ENCODE measurements around the gene RIOK1.

Gene RIOK1

GRCh38 chr6:7378740-7379139 lies 10.9 kb upstream of the RIOK1 start:
- Histone ChIP-seq H4K5ac (ENCODE audit: low read length) (no peak overlapping the region), H3K27ac (ENCODE audit: low read depth, low read length) (no peak overlapping the region), H3K36me3 (ENCODE audit: control insufficient read depth, insufficient read depth, low read length) (no peaks in the 10 kb centered on the region), H3K79me2 (ENCODE audit: control insufficient read depth, insufficient read depth, low read length) (no peaks in the 10 kb centered on the region), H3K23ac (ENCODE audit: low read length) (no peak overlapping the region), H3K79me1 (ENCODE audit: low read length) (no peaks in the 10 kb centered on the region), H3K4me3 (ENCODE audit: low read length) (no peak overlapping the region), H3K18ac (ENCODE audit: low read length) (no peak overlapping the region), H3K4me2 (ENCODE audit: low read length) (no peak overlapping the region), H3K4me1 (ENCODE audit: control insufficient read depth, low read depth, low read length) (no peaks in the 10 kb centered on the region), H4K8ac (ENCODE audit: low read depth, low read length) (no peak overlapping the region), H3K56ac (ENCODE audit: low read length) (no peak overlapping the region), H2BK5ac (ENCODE audit: low read length) (no peak overlapping the region), H3K27me3 (ENCODE audit: insufficient read depth, low read length, poor library complexity) (no peaks in the 10 kb centered on the region), H2BK120ac (ENCODE audit: low read depth, low read length) (no peak overlapping the region), H3K4ac (ENCODE audit: low read depth, low read length) (no peak overlapping the region), H2AK5ac (ENCODE audit: low read length) (no peak overlapping the region), H3K9ac (ENCODE audit: low read length) (no peak overlapping the region), H2BK15ac (replicated peaks; ENCODE audit: low read depth) (no peak overlapping the region)
- no CpG with 5 or more reads among the region's 4 CpGs for WGBS (ENCODE audit: extremely low coverage, insufficient coverage, low lambda C conversion rate)
- DNase-seq, result no peak

GRCh38 chr6:7381092-7381491 lies 8.5 kb upstream of the RIOK1 start:
- Histone ChIP-seq H2BK15ac (replicated peaks; ENCODE audit: low read depth) (no peak overlapping the region), H3K4ac (ENCODE audit: low read depth, low read length) (no peak overlapping the region), H3K36me3 (ENCODE audit: control insufficient read depth, insufficient read depth, low read length) (no peaks in the 10 kb centered on the region), H3K79me1 (ENCODE audit: low read length) (no peaks in the 10 kb centered on the region), H3K23ac (ENCODE audit: low read length) (no peak overlapping the region), H3K9ac (ENCODE audit: low read length) (no peak overlapping the region), H4K8ac (ENCODE audit: low read depth, low read length) (no peak overlapping the region), H3K4me1 (ENCODE audit: control insufficient read depth, low read depth, low read length) (no peaks in the 10 kb centered on the region), H3K27ac (ENCODE audit: low read depth, low read length) (no peak overlapping the region), H4K5ac (ENCODE audit: low read length) (no peak overlapping the region), H3K4me2 (ENCODE audit: low read length) (no peak overlapping the region), H3K79me2 (ENCODE audit: control insufficient read depth, insufficient read depth, low read length) (no peaks in the 10 kb centered on the region), H3K4me3 (ENCODE audit: low read length) (no peak overlapping the region), H3K56ac (ENCODE audit: low read length) (no peak overlapping the region), H2BK5ac (ENCODE audit: low read length) (no peak overlapping the region), H3K18ac (ENCODE audit: low read length) (no peak overlapping the region), H2BK120ac (ENCODE audit: low read depth, low read length) (no peak overlapping the region), H2AK5ac (ENCODE audit: low read length) (no peak overlapping the region), H3K27me3 (ENCODE audit: insufficient read depth, low read length, poor library complexity) (no peaks in the 10 kb centered on the region)
- DNase-seq, result no peak
- no CpG with 5 or more reads among the region's 1 CpG for WGBS (ENCODE audit: extremely low coverage, insufficient coverage, low lambda C conversion rate)

GRCh38 chr6:7389162-7389450 lies 502 bp upstream of the RIOK1 start:
- no CpG with 5 or more reads among the region's 11 CpGs for WGBS (ENCODE audit: extremely low coverage, insufficient coverage, low lambda C conversion rate)
- Histone ChIP-seq H2BK15ac (replicated peaks; ENCODE audit: low read depth) (no peak overlapping the region), H3K4me1 (ENCODE audit: control insufficient read depth, low read depth, low read length) (peaks cover 5% of the 10 kb centered on the region), H4K8ac (ENCODE audit: low read depth, low read length) (no peak overlapping the region), H2AK5ac (ENCODE audit: low read length) (no peak overlapping the region), H2BK5ac (ENCODE audit: low read length) (peak overlapping the region; percentile 69), H3K56ac (ENCODE audit: low read length) (peak overlapping the region; percentile 94), H3K9ac (ENCODE audit: low read length) (peak overlapping the region; percentile 94), H3K23ac (ENCODE audit: low read length) (no peak overlapping the region), H3K4me3 (ENCODE audit: low read length) (peak overlapping the region; percentile 81), H3K36me3 (ENCODE audit: control insufficient read depth, insufficient read depth, low read length) (no peaks in the 10 kb centered on the region), H3K79me1 (ENCODE audit: low read length) (peaks cover 10% of the 10 kb centered on the region), H3K18ac (ENCODE audit: low read length) (peak overlapping the region; percentile 43), H2BK120ac (ENCODE audit: low read depth, low read length) (no peak overlapping the region), H3K27ac (ENCODE audit: low read depth, low read length) (peak overlapping the region; percentile 95), H3K4ac (ENCODE audit: low read depth, low read length) (peak overlapping the region; percentile 10), H3K4me2 (ENCODE audit: low read length) (peak overlapping the region; percentile 74), H4K5ac (ENCODE audit: low read length) (no peak overlapping the region), H3K27me3 (ENCODE audit: insufficient read depth, low read length, poor library complexity) (no peaks in the 10 kb centered on the region), H3K79me2 (ENCODE audit: control insufficient read depth, insufficient read depth, low read length) (peaks cover 22% of the 10 kb centered on the region)
- DNase-seq, result no peak

GRCh38 chr6:7390226-7390878 lies 744 bp downstream of the RIOK1 start:
- Histone ChIP-seq H2BK15ac (replicated peaks; ENCODE audit: low read depth) (no peak overlapping the region), H3K27ac (ENCODE audit: low read depth, low read length) (no peak overlapping the region), H2AK5ac (ENCODE audit: low read length) (no peak overlapping the region), H2BK120ac (ENCODE audit: low read depth, low read length) (no peak overlapping the region), H3K23ac (ENCODE audit: low read length) (no peak overlapping the region), H3K56ac (ENCODE audit: low read length) (peak overlapping the region; percentile 96), H4K8ac (ENCODE audit: low read depth, low read length) (no peak overlapping the region), H3K4me1 (ENCODE audit: control insufficient read depth, low read depth, low read length) (peaks cover 5% of the 10 kb centered on the region), H3K36me3 (ENCODE audit: control insufficient read depth, insufficient read depth, low read length) (no peaks in the 10 kb centered on the region), H3K27me3 (ENCODE audit: insufficient read depth, low read length, poor library complexity) (no peaks in the 10 kb centered on the region), H3K4me2 (ENCODE audit: low read length) (peak overlapping the region; percentile 98), H3K79me1 (ENCODE audit: low read length) (peaks cover 10% of the 10 kb centered on the region), H3K4me3 (ENCODE audit: low read length) (peak overlapping the region; percentile 88), H3K4ac (ENCODE audit: low read depth, low read length) (no peak overlapping the region), H2BK5ac (ENCODE audit: low read length) (no peak overlapping the region), H3K9ac (ENCODE audit: low read length) (peak overlapping the region; percentile 93), H3K79me2 (ENCODE audit: control insufficient read depth, insufficient read depth, low read length) (peaks cover 22% of the 10 kb centered on the region), H4K5ac (ENCODE audit: low read length) (no peak overlapping the region), H3K18ac (ENCODE audit: low read length) (no peak overlapping the region)
- peak; percentile 13 for DNase-seq
- WGBS (ENCODE audit: extremely low coverage, insufficient coverage, low lambda C conversion rate), result no CpG with 5 or more reads among the region's 14 CpGs

GRCh38 chr6:7391151-7391550 lies 1.5 kb downstream of the RIOK1 start:
- no CpG with 5 or more reads among the region's 4 CpGs for WGBS (ENCODE audit: extremely low coverage, insufficient coverage, low lambda C conversion rate)
- H4K8ac ChIP-seq (ENCODE audit: low read depth, low read length), result no peak overlapping the region

GRCh38 chr6:7392402-7392801 lies 2.8 kb downstream of the RIOK1 start:
- no peak overlapping the region for H3K27ac ChIP-seq (ENCODE audit: low read depth, low read length)

More at GRCh38 chr6:7391151-7391550, 1.5 kb downstream of the RIOK1 start:
- Histone ChIP-seq H3K4ac (ENCODE audit: low read depth, low read length) (no peak overlapping the region), H4K5ac (ENCODE audit: low read length) (no peak overlapping the region), H3K9ac (ENCODE audit: low read length) (peak overlapping the region; percentile 48), H3K79me1 (ENCODE audit: low read length) (peaks cover 10% of the 10 kb centered on the region), H3K27me3 (ENCODE audit: insufficient read depth, low read length, poor library complexity) (no peaks in the 10 kb centered on the region), H3K36me3 (ENCODE audit: control insufficient read depth, insufficient read depth, low read length) (no peaks in the 10 kb centered on the region), H3K4me3 (ENCODE audit: low read length) (no peak overlapping the region), H3K4me1 (ENCODE audit: control insufficient read depth, low read depth, low read length) (peaks cover 5% of the 10 kb centered on the region), H2BK5ac (ENCODE audit: low read length) (no peak overlapping the region), H3K56ac (ENCODE audit: low read length) (no peak overlapping the region), H2AK5ac (ENCODE audit: low read length) (no peak overlapping the region), H3K79me2 (ENCODE audit: control insufficient read depth, insufficient read depth, low read length) (peaks cover 22% of the 10 kb centered on the region), H2BK15ac (replicated peaks; ENCODE audit: low read depth) (no peak overlapping the region), H3K23ac (ENCODE audit: low read length) (no peak overlapping the region), H2BK120ac (ENCODE audit: low read depth, low read length) (no peak overlapping the region), H3K18ac (ENCODE audit: low read length) (no peak overlapping the region), H3K4me2 (ENCODE audit: low read length) (peak overlapping the region; percentile 15), H3K27ac (ENCODE audit: low read depth, low read length) (no peak overlapping the region)
- DNase-seq, result no peak

More at GRCh38 chr6:7392402-7392801, 2.8 kb downstream of the RIOK1 start:
- H3K23ac ChIP-seq (ENCODE audit: low read length), result no peak overlapping the region
- no peak overlapping the region for H3K56ac ChIP-seq (ENCODE audit: low read length)
- H3K79me2 ChIP-seq (ENCODE audit: control insufficient read depth, insufficient read depth, low read length), result peaks cover 22% of the 10 kb centered on the region
- no peak overlapping the region for H2BK15ac ChIP-seq (replicated peaks; ENCODE audit: low read depth)
- H3K36me3 ChIP-seq (ENCODE audit: control insufficient read depth, insufficient read depth, low read length), result no peaks in the 10 kb centered on the region
- no peak overlapping the region for H3K4me3 ChIP-seq (ENCODE audit: low read length)
- no peak overlapping the region for H4K5ac ChIP-seq (ENCODE audit: low read length)
- H2AK5ac ChIP-seq (ENCODE audit: low read length), result no peak overlapping the region
- H3K79me1 ChIP-seq (ENCODE audit: low read length), result peaks cover 10% of the 10 kb centered on the region
- no peak for DNase-seq
- H2BK120ac ChIP-seq (ENCODE audit: low read depth, low read length), result no peak overlapping the region
- no peak overlapping the region for H3K4me2 ChIP-seq (ENCODE audit: low read length)
- H3K4ac ChIP-seq (ENCODE audit: low read depth, low read length), result no peak overlapping the region
- no peak overlapping the region for H3K18ac ChIP-seq (ENCODE audit: low read length)
- WGBS (ENCODE audit: extremely low coverage, insufficient coverage, low lambda C conversion rate), result no CpG with 5 or more reads among the region's 6 CpGs
- H4K8ac ChIP-seq (ENCODE audit: low read depth, low read length), result no peak overlapping the region
- H3K9ac ChIP-seq (ENCODE audit: low read length), result no peak overlapping the region
- H3K4me1 ChIP-seq (ENCODE audit: control insufficient read depth, low read depth, low read length), result peaks cover 5% of the 10 kb centered on the region
- H3K27me3 ChIP-seq (ENCODE audit: insufficient read depth, low read length, poor library complexity), result no peaks in the 10 kb centered on the region
- no peak overlapping the region for H2BK5ac ChIP-seq (ENCODE audit: low read length)
